ENCODE results near the gene CABP4.

GRCh38 chr11:67499808-67500483 lies 44.8 kb downstream of the CABP4 start:
- no peak for TF ChIP-seq CTCF (conservative IDR thresholded peaks at IDR 0.05 in 1 of 2, IDR thresholded peaks at IDR 0.05 in 1 of 2; ENCODE audit: extremely low read depth in 1 of 2, insufficient read depth in 1 of 2, low read depth in 1 of 2, low read length in 2 of 2)
- TF ChIP-seq EZH2 (IDR thresholded peaks at IDR 0.05; ENCODE audit: borderline replicate concordance, low read length) = no peak

Data from mammary epithelial cell (primary cell).